Central memory CD8-positive, alpha-beta T cell (primary cell): ENCODE results near the gene CFAP54.
"Not testable (repeated sequence)": the region's sequence is repeated elsewhere in the genome, so short reads cannot be mapped to it uniquely, and the experiment has no call there.

Experiments used
- ATAC-seq: fragments of 150-1000 bp; cut with Tn5 transposase; replicated peaks from 2 replicates; pipeline ENCODE4 v1.10.0; 2022; ENCODE audit warnings: mild to moderate bottlenecking, moderate FRiP score, moderate number of reproducible peaks; ENCODE audit not compliant: poor library complexity, severe bottlenecking; ENCODE audit errors: extremely low read depth
- DNase-seq, 2 donors: peaks; one replicate each; pipeline ENCODE4 v3.0.0; 2021; ENCODE audit warnings: low spot score in 2 of 2
- H3K27ac Mint-ChIP-seq: one replicate; pipeline ENCODE4 v1.8.0; 2022; ENCODE audit warnings: low read depth, mild to moderate bottlenecking, moderate library complexity, mixed read lengths
- H3K27me3 Mint-ChIP-seq: one replicate; pipeline ENCODE4 v1.8.0; 2022; ENCODE audit warnings: mixed read lengths
- H3K36me3 Mint-ChIP-seq: one replicate; pipeline ENCODE4 v1.8.0; 2022; ENCODE audit warnings: mild to moderate bottlenecking, moderate library complexity, mixed read lengths; ENCODE audit not compliant: insufficient read depth
- H3K4me1 Mint-ChIP-seq: one replicate; pipeline ENCODE4 v1.8.0; 2022; ENCODE audit warnings: mixed read lengths
- H3K4me3 Mint-ChIP-seq: one replicate; pipeline ENCODE4 v1.8.0; 2022; ENCODE audit warnings: mild to moderate bottlenecking, moderate library complexity, mixed read lengths
- H3K9me3 Mint-ChIP-seq: one replicate; pipeline ENCODE4 v1.8.0; 2022; ENCODE audit warnings: mixed read lengths

Gene CFAP54

GRCh38 chr12:96710127-96710745 lies 220.9 kb downstream of the CFAP54 start:
- Mint-ChIP-seq H3K4me3 (no peak overlapping the region), H3K27me3 (no peaks in the 10 kb centered on the region), H3K36me3 (no peaks in the 10 kb centered on the region), H3K4me1 (no peaks in the 10 kb centered on the region), H3K27ac (no peak overlapping the region), H3K9me3 (no peaks in the 10 kb centered on the region)
- ATAC-seq (no peak), DNase-seq (no peak)

GRCh38 chr12:96711364-96711763 lies 222.0 kb downstream of the CFAP54 start:
- Mint-ChIP-seq H3K4me3 (no peak overlapping the region), H3K27me3 (no peaks in the 10 kb centered on the region), H3K27ac (no peak overlapping the region), H3K9me3 (no peaks in the 10 kb centered on the region), H3K4me1 (no peaks in the 10 kb centered on the region), H3K36me3 (no peaks in the 10 kb centered on the region)
- DNase-seq (no peak), ATAC-seq (no peak)

DNA sequence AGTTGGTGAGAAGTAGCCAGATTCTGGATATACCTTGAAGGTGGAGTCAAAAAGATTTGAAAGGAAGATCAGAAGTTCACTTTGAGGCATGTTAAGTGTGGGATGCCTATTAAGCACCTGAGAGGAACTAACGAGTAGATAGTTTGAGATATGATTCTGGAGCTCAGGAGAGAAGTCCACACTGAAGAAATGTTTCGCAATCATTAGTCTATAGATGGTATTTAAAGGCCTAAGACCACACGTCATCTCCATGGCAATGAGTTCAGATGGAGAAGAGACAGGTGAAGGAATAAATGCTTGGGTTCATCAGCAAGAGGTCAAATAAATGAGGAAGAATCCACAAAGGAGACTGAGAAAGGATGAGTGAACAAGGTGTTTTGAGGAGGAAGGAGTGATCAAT lies 224.8 kb downstream of the CFAP54 start:
- no peaks in the 10 kb centered on the region for H3K9me3 Mint-ChIP-seq
- H3K4me3 Mint-ChIP-seq, result no peak overlapping the region
- H3K36me3 Mint-ChIP-seq, result no peaks in the 10 kb centered on the region
- DNase-seq (no peak), ATAC-seq (no peak)
- no peaks in the 10 kb centered on the region for H3K27me3 Mint-ChIP-seq
- H3K4me1 Mint-ChIP-seq, result no peaks in the 10 kb centered on the region
- no peak overlapping the region for H3K27ac Mint-ChIP-seq

DNA sequence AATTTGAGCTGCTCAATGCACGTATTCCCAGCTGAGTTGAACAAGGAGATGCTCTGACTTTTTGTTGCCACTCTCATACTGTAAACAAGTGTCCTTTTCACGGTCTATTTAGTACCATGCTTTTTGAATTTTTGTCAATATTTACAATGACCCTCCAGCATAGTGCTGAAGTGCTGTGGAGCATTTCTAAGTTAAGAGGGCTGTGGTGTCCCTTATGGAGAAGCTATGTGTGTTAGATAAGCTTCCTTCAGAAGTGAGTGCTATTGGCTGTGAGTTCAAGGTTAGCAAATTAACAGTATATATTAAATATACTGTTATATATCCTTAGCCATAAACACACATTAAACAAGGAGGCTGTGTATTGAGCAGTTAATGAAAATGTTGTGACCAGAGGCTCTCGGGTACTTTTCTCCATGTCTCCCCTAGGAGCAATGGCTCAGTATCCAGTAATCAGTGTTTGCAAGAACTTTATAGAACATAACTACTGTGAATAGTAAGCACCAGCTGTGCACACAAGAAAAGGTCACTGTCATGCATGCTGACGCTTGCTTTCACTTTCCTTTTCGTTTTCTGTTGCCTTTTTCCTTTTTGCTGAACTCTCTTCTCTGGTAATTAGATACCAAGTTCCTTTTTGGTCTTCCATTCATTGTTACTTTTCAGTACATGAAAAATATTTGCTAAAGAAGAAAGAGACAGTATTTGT lies 230.4 kb downstream of the CFAP54 start:
- H3K4me1 Mint-ChIP-seq, result no peaks in the 10 kb centered on the region
- peaks cover 4% of the 10 kb centered on the region for H3K36me3 Mint-ChIP-seq
- peak; percentile 72 for ATAC-seq
- H3K27me3 Mint-ChIP-seq, result no peaks in the 10 kb centered on the region
- peak overlapping the region; percentile 90 for H3K27ac Mint-ChIP-seq
- no peaks in the 10 kb centered on the region for H3K9me3 Mint-ChIP-seq
- DNase-seq, result no peak
- peak overlapping the region; percentile 80 for H3K4me3 Mint-ChIP-seq

DNA sequence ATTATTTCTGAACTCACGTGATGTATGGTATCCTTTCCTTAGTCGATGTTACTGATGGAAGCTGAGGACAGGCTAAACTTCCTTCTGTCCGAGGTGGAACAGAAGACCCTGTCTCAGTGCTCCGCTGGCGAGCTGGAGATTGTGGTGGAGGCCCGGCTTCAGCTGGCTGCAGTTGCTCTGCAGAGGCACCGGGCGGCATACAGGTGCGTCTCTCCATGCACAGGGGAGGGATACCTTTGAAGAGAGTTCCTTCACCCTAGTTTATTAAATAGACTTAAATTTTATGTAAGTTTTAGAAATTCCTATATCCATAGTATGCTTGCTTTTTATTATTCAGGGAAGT lies 231.0 kb downstream of the CFAP54 start:
- Mint-ChIP-seq H3K27me3 (no peaks in the 10 kb centered on the region), H3K4me3 (peak overlapping the region; percentile 80), H3K4me1 (no peaks in the 10 kb centered on the region), H3K9me3 (no peaks in the 10 kb centered on the region), H3K27ac (peak overlapping the region; percentile 90), H3K36me3 (peaks cover 4% of the 10 kb centered on the region)
- no peak for DNase-seq
- peak; percentile 35 for ATAC-seq

- H3K27me3 Mint-ChIP-seq, result peaks cover 25% of the 10 kb centered on the region
- H3K4me1 Mint-ChIP-seq, H3K36me3 Mint-ChIP-seq, H3K4me3 Mint-ChIP-seq, DNase-seq, H3K9me3 Mint-ChIP-seq, ATAC-seq, H3K27ac Mint-ChIP-seq: not testable (repeated sequence)
Observed at GRCh38 chr12:96729466-96729865, 240.1 kb downstream of the CFAP54 start.

- Mint-ChIP-seq H3K9me3 (no peaks in the 10 kb centered on the region), H3K27me3 (peaks cover 25% of the 10 kb centered on the region), H3K4me1 (no peaks in the 10 kb centered on the region), H3K27ac (no peak overlapping the region), H3K4me3 (no peak overlapping the region), H3K36me3 (no peaks in the 10 kb centered on the region)
- no peak for ATAC-seq
- no peak for DNase-seq
Observed at GRCh38 chr12:96729886-96730285, 240.5 kb downstream of the CFAP54 start.

DNA sequence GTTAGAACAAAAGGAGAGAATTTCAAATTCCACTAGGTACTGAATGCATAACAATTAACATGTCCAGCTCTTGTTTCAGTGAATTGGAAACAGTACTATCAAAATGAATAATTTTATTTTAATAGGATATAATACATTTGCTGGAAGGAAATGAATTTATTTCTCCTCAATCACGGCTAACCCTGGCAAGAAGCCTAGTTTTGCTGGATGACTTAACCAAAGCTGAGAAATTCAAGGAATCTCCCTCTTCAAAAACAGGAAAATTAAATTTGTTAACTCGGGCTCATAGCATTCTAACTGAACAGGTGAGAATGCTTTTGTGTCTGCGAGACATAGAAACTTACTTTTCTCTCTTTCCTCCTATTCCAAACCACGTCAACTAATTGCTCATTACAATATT lies 254.2 kb downstream of the CFAP54 start:
- Mint-ChIP-seq H3K36me3 (peaks cover 3% of the 10 kb centered on the region), H3K4me3 (no peak overlapping the region), H3K27ac (no peak overlapping the region), H3K4me1 (no peaks in the 10 kb centered on the region), H3K9me3 (no peaks in the 10 kb centered on the region), H3K27me3 (peaks cover 18% of the 10 kb centered on the region)
- DNase-seq (no peak), ATAC-seq (no peak)

GRCh38 chr12:96749999-96750398 lies 260.6 kb downstream of the CFAP54 start:
- H3K4me1 Mint-ChIP-seq, result no peaks in the 10 kb centered on the region
- H3K27me3 Mint-ChIP-seq, result peaks cover 31% of the 10 kb centered on the region
- no peaks in the 10 kb centered on the region for H3K9me3 Mint-ChIP-seq
- no peak overlapping the region for H3K4me3 Mint-ChIP-seq
- DNase-seq, result no peak
- no peak for ATAC-seq
- no peak overlapping the region for H3K27ac Mint-ChIP-seq
- peaks cover 3% of the 10 kb centered on the region for H3K36me3 Mint-ChIP-seq

DNA sequence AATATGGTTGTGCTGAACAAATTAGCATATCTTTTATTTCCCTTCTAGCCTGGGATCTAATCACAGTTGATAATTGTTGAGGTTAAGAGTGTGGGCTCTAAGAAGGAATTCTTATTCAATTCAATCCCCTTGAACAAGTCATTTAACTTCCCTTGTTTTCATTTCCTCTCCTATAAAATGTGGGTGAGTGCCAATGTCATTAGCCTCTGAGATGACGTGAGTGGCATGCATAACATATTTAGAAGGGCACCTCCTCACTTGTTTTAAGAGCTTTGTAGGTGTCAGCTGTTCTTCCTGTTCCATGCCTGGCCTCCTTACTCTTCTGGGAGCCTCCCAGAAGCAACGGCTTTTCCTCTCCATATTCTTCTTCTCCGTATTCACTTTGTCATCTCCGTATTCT lies 262.2 kb downstream of the CFAP54 start:
- ATAC-seq (no peak), DNase-seq (no peak)
- Mint-ChIP-seq H3K4me1 (no peaks in the 10 kb centered on the region), H3K36me3 (peaks cover 3% of the 10 kb centered on the region), H3K27me3 (peaks cover 29% of the 10 kb centered on the region), H3K27ac (no peak overlapping the region), H3K9me3 (no peaks in the 10 kb centered on the region), H3K4me3 (no peak overlapping the region)

DNA sequence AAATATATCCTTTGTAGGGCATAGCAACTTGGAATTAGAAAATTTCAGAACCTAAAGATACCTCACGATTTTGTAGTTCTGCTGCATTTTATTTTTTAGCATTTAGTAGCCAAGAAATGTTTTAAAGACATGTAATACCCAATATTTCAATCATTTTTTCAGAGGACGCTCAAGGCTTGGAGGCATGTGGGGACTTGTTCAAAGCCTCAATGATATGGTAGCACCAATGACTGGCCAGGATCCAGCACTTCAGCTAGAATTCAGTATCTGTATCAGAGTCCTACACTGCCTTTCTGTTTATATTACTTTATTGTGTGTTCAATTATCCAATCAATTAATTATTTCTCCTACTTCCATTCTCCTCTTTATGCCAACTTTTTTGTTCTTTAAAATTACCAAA lies 262.8 kb downstream of the CFAP54 start:
- Mint-ChIP-seq H3K27ac (no peak overlapping the region), H3K4me3 (no peak overlapping the region), H3K36me3 (peaks cover 1% of the 10 kb centered on the region), H3K27me3 (peaks cover 28% of the 10 kb centered on the region), H3K9me3 (no peaks in the 10 kb centered on the region), H3K4me1 (no peaks in the 10 kb centered on the region)
- ATAC-seq, result no peak
- DNase-seq, result no peak

- no peak for DNase-seq
- no peaks in the 10 kb centered on the region for H3K36me3 Mint-ChIP-seq
- no peak overlapping the region for H3K4me3 Mint-ChIP-seq
- ATAC-seq, result no peak
- H3K27ac Mint-ChIP-seq, result no peak overlapping the region
- H3K27me3 Mint-ChIP-seq, result peaks cover 45% of the 10 kb centered on the region
- no peaks in the 10 kb centered on the region for H3K4me1 Mint-ChIP-seq
- no peaks in the 10 kb centered on the region for H3K9me3 Mint-ChIP-seq
Observed at GRCh38 chr12:96766232-96766631, 276.9 kb downstream of the CFAP54 start.

DNA sequence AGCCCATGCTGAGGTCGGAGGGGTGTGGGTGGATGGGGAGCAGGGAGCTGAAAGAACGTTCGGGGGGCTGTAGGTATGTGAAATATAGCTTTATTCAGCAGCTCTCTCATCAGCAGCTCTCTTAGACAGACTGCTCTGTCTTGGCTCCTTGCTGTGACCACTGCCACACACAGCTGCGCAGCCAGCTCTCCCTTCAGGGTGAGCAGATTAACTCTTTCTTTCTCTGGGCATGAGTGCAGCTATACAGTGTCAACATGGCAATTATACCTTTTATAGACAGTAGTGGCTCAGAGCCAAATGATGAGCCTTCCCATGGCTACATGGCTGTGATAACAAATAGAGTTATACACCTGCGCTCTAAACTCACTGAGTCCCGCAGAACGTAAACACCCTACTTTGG lies 280.0 kb downstream of the CFAP54 start:
- ATAC-seq (no peak), DNase-seq (no peak)
- H3K9me3 Mint-ChIP-seq, result no peaks in the 10 kb centered on the region
- H3K36me3 Mint-ChIP-seq, result no peaks in the 10 kb centered on the region
- no peak overlapping the region for H3K4me3 Mint-ChIP-seq
- H3K27ac Mint-ChIP-seq, result no peak overlapping the region
- peaks cover 28% of the 10 kb centered on the region for H3K27me3 Mint-ChIP-seq
- no peaks in the 10 kb centered on the region for H3K4me1 Mint-ChIP-seq
